ENCODE measurements around the gene S100A14. TPM values are rescaled to one million over a fixed set of nuclear protein-coding genes. Genes with fewer than 3 reads are reported as not detected.

Gene S100A14
- total and polyA plus RNA-seq, 9 of the 15 experiments (the other 6 are each of a cell fraction or from before 2014, with no cell fraction given): 0.10 to 0.64 (median 0.24) TPM; not detected in 3

GRCh38 chr1:153626904-153627714 is 11.0 kb upstream of the S100A14 start, which contains the start of gene S100A13 (continued):
- 0 out of 2 replicates have a peak, but pooled peaks have one; percentile 39 for TF ChIP-seq KLF1 (tag; IDR thresholded peaks at IDR 0.05)
- peak; percentile 54; the same call in 1 of the 2 replicates for TF ChIP-seq ZNF589 (CRISPR knock-in tag; IDR thresholded peaks at IDR 0.05; ENCODE audit: low read depth)
- TF ChIP-seq SUPT5H (IDR thresholded peaks at IDR 0.05): peak; percentile 88
- TF ChIP-seq SREBF2 (CRISPR knock-in tag; IDR thresholded peaks at IDR 0.05): no peak
- TF ChIP-seq GTF2A2 (tag; IDR thresholded peaks at IDR 0.05): 0 out of 2 replicates have a peak, but pooled peaks have one; percentile 18
- TF ChIP-seq E2F6 (IDR thresholded peaks at IDR 0.05; ENCODE audit: borderline replicate concordance in 1 of 2, extremely low read depth in 1 of 2, insufficient read depth in 1 of 2, insufficient read length in 1 of 2, low read depth in 1 of 2, low read length in 1 of 2, poor library complexity in 1 of 2, severe bottlenecking in 1 of 2): peak in 1 of 2 experiments; percentile 46
- peak; percentile 37; the same call in 1 of the 2 replicates for TF ChIP-seq SOX6 (IDR thresholded peaks at IDR 0.05)
- peak; percentile 16 for TF ChIP-seq SMAD1 (IDR thresholded peaks at IDR 0.05; ENCODE audit: low read depth, low read length, partially characterized antibody)
- TF ChIP-seq CHD1 (IDR thresholded peaks at IDR 0.05; ENCODE audit: low read length): peak; percentile 29
- TF ChIP-seq NBN (IDR thresholded peaks at IDR 0.05; ENCODE audit: low read depth): peak; percentile 83; the same call in 1 of the 2 replicates
- TF ChIP-seq FOXP1 (CRISPR knock-in tag; IDR thresholded peaks at IDR 0.05): peak; percentile 75; the same call in 1 of the 2 replicates
- no peak for TF ChIP-seq ZFPM2 (CRISPR knock-in tag; IDR thresholded peaks at IDR 0.05)
- 0 out of 2 replicates have a peak, but pooled peaks have one; percentile 37 for TF ChIP-seq ZNF609 (CRISPR knock-in tag; IDR thresholded peaks at IDR 0.05; ENCODE audit: borderline replicate concordance)
- peak; percentile 31 for TF ChIP-seq MEIS2 (IDR thresholded peaks at IDR 0.05; ENCODE audit: partially characterized antibody)
- TF ChIP-seq TAF9B (IDR thresholded peaks at IDR 0.05; ENCODE audit: partially characterized antibody): peak; percentile 67
- TF ChIP-seq ADNP (tag; IDR thresholded peaks at IDR 0.05): no peak
- no peak for TF ChIP-seq ZNF143 (CRISPR knock-in tag; IDR thresholded peaks at IDR 0.05)
- TF ChIP-seq HLTF (IDR thresholded peaks at IDR 0.05): 0 out of 2 replicates have a peak, but pooled peaks have one; percentile 21
- TF ChIP-seq POLR2A (conservative IDR thresholded peaks at IDR 0.05): peak; percentile 92
- no peak for TF ChIP-seq ARID3B (CRISPR knock-in tag; IDR thresholded peaks at IDR 0.05; ENCODE audit: borderline replicate concordance)

Measured in K562 (cell line).